ENCODE results near the gene BHLHE23. TPM values are rescaled to one million over a fixed set of nuclear protein-coding genes. Genes with fewer than 3 reads are reported as not detected.
"Not testable (repeated sequence)": the region's sequence is repeated elsewhere in the genome, so short reads cannot be mapped to it uniquely, and the experiment has no call there.

The BHLHE23 gene
- total RNA-seq, 1 experiment from 2014 or later: not detected

DNA sequence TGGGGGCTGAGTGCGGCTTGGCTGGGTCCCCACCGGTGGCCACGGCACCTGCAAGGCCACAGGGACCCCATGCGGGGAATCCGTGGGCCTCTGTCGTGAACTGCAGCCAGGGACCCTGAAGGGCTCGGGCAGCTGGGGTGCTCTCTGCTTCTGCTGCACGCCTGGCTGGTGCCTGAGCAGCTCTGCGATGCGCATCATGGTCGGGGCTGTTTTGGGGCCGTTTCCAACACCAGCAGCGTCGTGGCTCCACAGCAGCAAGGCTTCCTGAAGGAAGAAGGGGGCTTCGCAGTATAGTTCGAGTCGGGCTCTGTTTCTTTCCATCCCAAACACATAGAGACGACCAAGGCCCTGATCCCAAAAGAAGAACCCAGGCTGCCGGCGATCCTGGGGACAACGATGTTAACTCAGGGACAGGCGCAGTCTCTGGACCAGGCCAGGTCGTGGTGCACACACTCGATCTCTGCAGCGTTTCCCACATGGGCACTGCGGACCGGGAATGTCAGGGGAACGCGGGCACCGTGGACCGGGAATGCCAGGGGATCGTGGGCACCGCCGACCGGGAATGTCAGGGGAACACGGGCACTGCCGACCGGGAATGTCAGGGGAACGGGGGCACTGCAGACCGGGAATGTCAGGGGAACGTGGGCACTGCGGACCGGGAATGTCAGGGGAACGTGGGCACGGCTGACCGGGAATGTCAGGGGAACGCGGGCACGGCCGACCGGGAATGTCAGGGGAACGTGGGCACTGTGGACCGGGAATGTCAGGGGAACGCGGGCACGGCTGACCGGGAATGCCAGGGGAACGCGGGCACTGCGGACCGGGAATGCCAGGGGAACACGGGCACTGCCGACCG, 36.8 kb upstream of the BHLHE23 start:
- DNase-seq (ENCODE audit: low spot score): no peak

DNA sequence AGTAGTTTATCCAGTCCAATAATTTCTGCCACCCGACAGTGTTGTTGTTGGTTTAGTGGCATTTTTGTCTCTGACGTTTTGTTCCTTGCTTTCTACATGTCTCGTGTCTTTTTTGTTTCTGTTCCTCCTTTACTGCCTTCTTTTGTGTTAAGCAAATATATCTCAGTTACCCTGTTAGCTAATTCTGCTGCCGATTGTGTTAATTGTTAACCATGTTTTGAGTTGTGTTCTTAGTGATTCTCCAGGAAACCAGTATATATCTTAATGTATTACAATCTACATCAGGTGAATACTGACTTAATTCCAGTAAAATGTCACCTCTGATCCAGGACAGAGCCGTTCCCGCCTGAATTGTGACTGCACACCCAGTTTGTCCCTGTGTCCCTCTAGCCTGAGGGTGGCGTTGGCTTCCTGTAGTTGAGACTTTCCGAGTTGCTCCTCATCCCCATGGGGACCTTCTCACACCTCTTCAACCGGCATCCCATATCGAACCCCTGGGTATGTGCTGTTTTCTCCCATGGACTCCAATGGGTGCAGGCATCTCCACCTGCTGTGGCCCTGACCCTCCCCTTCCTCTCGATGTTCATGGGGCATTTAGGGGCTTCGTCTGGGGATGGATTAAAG, 35.8 kb upstream of the BHLHE23 start:
- no peak for DNase-seq (ENCODE audit: low spot score)

DNA sequence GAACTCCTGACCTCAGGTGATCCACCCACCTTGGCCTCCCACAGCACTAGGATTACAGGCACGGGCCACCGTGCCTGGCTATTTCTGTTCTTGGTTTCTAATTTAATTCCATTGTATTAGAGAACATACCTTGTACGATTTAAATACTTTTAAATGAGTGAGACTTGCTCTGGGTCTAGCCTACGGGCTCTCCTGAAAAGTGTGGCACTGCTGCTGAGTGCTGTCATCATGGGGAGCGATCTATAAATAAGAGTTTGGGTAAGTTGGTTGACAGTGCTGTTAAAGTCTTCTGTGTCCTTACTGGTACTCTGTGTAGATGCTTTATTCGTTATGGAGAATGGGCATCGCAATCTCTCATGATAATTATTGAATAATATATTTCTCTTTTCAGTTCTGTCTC, 35.0 kb upstream of the BHLHE23 start:
- DNase-seq (ENCODE audit: low spot score): no peak

DNA sequence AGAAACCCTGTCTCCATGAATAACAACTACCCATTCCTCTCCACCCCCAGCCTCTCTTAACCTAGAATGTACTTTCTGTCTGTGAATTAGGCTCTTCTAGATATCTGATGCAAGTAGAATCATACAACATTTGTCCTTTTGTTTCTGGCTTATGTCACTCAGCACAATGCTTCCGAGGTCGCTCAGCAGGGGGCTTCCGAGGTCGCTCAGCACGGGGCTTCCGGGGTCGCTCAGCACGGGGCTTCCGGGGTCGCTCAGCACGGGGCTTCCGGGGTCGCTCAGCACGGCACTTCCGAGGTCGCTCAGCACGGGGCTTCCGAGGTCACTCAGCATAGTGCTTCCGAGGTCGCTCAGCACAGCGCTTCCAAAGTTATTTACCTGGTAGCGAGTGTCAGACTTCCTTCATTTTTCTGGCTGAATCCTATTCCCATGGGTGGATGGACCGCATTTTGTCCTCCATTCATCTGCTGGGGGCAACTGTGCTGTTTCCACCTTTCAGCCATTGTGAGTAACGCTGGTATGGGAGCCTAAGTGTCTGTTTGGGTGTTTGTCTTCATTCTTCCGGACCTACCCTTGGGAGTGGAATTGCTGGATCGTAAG, 31.0 kb upstream of the BHLHE23 start:
- no peak for DNase-seq (ENCODE audit: low spot score)

DNA sequence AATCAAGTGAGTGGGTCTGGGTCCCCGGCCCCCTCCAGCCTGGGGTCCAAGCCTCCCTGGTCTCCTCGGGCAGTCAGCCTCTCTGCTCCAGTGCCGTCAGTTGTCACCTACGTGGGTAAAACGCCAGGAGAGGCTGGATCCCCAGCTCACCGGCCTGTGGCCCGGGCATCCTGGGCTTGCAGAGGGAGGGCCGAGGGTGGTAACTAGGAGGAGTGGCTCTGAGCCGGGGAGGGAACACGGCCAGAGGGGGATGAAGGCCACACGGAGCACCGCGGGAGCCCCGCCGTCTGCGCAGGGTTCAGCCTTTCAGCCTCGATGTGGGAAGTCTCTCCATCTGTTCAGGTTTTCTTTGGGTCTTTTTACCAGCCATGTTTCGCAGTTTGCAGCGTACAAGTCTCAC, 29.5 kb upstream of the BHLHE23 start:
- no peak for DNase-seq (ENCODE audit: low spot score)

DNA sequence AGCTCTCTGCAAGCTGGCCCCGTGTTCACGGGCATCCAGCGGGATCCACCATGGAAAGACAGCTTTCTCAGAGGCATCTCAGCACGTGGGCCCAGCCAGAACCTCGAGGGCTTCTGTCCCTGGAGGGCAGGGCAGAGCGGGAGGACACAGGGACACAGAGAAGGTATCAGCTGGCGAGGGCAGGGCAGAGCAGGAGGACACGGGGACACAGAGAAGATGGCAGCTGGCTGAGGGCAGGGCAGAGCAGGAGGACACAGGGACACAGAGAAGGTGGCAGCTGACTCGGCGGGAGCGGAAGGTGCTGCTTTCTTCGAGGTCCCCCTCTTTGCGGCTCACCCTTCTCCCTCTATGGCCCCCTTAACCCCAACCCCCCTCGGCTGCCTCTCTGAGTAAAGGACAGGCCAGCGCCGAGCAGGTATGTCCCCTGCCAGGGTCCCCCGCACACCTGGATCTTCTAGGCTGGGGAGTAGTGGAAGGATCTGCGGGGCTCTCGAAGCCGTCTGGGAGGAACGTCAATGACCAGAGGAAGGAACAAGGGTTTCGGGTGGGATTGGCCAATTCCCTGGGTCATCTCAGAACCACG, 28.9 kb upstream of the BHLHE23 start:
- DNase-seq (ENCODE audit: low spot score): no peak

DNA sequence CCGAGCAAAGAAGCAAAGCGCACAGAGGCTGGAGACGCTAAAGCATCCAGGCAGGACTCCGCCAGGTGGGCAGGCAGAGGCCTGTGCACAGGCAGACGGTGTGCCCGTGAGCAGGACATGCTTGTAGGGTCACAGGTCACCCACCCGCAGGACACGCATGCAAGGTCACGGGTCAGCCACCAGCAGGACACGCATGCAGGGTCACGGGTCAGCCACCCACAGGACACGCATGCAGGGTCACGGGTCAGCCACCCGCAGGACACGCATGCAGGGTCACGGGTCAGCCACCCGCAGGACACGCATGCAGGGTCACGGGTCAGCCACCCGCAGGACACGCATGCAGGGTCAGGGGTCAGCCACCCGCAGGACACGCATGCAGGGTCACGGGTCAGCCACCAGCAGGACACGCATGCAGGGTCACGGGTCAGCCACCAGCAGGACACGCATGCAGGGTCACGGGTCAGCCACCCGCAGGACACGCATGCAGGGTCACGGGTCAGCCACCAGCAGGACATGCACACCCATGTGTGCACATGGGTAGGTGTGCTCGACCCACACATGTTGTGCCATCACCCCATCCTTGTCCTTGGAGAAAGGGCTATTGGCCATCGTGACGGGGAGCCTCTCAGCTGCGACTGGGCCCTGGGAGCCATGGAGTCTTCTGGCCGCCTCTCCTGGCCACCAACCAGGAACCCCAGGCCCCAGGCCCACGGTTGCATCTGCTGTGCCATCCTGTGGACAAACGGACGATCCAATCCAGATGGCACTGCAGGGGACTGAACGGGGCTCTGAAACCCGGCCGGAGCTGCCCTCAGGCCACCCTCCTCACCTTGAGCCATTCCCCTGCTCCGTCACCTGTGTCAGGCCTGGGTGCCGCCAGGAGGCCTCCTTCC, 28.2 kb upstream of the BHLHE23 start:
- not testable (repeated sequence) for DNase-seq (ENCODE audit: low spot score)

DNA sequence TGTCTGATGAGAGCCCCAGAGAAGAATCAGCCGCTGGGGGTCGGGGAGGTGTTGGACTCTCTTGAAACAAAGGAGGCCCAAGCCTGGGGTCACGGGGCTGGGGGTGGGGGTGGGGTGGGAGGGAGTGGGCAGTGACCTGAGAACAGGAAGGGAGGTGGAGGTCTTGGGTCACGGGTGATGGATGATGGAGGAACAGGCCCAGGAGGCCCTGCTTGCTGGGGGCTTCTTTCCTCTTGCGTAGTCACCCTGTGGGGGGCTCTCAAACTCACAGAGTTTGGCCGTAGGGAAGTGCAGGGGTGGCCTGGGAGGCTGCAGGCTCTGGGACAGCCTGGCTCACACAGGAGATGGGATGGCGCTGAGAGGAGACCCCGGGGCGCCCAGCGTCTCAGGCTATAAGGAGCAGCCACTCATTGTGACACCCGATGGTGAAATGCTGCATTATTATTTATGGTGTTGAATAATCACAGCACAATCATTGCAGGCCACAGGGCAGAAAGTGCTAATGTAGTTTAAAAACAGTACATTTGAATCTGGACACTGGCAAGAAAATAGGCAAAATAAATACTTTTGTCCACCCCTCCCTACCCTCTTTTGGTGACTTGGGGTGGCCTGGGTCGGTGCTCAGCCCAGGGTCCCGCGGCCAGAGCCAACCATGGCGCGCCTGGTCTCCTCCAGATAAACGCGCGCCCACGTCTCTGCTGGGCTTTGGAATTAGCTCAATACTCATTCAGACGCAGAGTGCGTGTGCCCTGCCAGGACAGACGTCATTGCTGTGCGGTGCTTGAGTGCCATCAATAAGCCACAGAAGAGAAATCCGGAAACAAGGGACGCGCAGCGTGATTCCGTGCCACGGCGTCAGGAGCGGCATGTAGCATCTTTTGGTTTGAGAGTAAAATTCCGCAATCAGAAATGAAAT, 27.3 kb upstream of the BHLHE23 start:
- no peak for DNase-seq (ENCODE audit: low spot score)

DNA sequence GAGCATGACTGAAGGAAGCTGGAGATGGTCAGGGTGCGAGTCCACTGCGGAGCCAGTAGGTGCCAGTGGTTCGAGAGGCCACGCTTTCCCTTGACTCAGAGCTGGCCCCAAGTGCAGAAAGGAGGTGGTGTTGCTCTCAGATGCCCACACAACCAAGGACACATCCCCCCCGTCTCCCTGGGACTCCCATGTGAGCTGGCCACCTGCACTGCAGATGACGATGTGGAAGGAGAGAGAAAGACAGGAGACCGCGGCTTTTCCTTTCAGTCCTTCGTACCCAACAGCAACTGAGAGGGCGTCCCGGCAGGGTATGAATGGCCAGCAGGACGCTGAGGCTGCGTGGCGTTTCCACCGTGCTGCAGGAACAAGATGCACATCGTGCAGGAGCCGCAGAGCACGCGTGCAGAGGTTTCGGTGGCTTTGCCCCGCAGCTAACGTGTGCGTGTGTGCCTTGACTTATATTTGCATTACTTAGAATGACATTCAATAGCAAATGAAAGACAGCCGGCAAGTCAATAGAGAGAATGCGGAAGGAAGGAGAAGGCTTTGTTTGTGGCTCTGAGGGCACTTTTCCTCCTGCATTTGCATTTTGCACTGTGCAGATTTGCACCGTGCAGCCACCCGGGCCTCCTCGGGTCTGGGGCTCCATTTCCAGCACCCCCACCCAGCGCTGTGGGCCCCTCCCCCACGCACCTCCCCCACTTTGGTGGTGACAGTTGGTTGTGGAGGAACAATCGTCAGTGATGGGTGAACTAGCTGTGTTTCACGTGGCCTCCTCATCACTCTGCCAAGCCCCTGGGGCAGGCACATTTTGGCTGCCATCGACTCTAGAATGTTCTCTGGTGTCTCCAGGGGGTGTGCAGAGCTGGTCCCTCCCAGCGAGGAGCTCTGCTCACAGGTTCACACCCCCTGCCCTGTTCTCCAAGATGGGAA, 26.4 kb upstream of the BHLHE23 start:
- no peak for DNase-seq (ENCODE audit: low spot score)

DNA sequence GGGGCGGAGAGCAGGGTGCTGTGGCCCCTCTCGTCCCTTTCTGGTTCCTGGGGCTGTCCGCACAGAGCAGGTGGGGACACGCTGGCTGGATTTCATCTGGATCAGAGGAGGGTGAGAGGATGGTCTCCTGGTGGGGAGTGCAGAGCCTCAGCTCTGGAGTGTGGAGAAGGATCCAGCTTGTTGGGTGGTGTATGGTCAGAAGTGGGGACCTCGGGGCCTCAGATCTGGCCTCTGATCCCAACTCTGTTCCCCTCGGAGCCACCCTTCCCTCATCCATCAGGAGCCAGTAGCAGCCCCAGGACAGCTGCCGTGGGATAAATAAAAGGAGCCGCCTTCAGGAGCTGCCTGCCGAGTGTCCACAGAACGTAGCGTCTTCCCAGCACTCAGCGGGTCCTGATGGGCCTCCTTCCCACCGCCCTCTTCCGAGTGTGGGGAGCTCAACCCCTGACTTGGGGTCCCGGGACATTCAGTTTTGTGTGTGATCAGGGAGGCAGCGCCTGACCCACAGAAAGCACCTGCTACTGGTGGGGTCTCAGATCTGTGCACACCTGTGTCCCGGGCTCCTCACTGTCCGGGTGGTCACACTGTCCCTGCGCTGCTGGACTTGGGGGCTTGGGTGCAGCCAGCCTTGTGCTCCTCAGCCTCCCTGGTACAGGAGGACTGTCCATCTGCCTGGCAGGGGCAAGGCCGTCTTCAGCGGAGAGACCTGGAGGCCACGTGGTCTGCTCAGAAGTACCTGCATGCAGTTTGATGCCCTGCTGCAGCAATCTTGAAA, 25.4 kb upstream of the BHLHE23 start:
- no peak for DNase-seq (ENCODE audit: low spot score)

DNA sequence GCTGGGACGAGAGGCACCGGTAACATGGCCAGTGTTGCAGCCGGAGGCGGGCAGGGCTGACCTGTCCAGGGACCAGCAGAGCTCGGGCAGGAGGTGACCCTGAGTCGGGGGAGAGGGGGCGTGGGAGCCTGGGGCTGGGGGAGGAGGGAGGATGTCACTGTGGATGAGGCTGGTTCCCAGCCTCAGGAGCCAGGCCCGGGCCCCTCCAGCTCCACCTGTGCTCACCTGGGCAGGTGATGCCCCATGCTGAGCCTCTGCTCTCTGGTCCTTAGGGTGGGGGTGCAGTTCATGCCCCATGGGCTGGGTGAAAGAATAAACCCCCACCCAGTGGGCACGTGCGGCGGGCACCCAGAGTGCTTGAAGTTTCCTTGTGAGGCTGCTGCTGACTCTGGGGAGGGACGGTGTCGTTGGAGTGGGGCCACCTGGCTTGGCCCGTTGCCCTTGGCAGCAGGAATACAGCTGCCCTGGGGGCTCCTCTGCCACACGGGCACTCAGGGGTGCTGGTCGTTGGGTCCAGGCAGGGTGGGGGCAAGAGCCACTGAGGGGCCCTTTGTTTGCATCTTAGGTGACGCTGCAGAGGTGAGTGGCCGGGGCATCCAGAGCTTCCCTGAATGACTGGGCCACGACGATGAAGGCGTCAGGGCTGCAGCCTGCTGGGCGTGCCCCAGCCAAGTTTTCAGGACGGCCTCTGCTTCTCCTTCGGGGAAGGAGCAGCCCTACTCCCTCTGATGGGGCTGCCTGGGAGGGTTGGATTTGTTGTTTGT, 24.7 kb upstream of the BHLHE23 start:
- no peak for DNase-seq (ENCODE audit: low spot score)

DNA sequence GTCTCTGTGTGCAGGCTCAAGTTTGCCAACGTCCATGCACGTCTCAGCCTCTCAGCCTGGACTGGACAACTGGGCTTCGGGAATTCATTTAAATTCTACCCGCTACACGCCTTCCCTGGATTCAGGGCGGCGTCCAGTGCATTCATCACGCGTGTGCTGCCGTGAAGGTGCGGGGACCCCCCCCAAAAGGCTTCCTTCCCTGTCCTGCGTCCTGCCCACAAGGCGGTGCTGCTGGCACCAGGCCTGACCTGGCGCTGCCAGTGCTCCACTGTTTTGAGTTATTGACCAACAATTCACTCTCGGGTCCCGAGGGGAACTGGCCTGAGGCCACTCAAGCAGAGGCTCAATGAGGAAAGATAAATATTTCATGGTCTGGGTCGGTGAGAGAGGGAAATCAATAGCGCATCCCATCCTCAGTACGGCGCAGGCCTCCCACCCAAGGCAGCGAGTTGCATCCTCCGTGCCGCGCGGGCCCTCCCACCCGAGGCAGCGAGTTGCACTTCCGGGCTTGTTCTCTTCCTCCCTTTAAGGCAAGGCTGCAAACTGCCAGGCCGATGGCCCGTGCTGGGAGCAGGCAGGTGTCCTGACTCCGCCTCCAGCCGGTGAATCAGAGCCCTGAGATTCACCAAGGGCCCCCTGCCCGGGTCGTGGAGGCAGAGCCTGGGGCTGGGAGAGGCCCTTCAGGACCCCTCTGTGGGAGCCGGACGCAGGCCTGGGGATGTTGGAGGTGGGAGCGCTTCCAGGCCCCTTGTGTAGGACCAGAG, 22.8 kb upstream of the BHLHE23 start:
- no peak for DNase-seq (ENCODE audit: low spot score)

DNA sequence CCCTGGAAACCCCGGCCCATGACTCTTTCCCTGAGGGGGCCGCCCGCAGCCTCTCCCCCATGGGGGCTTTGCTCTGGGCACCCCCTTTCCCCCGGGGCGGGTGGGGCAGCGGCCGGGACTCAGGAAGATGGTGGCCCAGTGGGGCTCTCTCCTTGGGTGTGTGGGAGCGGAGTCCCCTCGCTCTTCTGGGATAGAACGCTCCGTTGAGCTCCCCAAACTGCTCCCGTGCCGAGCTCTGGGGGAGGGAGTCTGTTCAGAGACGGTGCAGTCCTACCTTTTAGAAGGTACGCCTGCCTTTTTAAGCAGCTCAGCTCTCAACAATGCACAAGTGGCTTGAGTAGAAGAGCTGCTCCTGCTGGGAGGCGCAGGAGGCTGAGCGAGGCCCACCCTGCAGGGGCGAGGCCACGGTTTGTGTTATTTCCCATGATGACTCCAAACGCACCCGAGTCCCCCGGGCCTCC, 21.7 kb upstream of the BHLHE23 start:
- no peak for DNase-seq (ENCODE audit: low spot score)

DNA sequence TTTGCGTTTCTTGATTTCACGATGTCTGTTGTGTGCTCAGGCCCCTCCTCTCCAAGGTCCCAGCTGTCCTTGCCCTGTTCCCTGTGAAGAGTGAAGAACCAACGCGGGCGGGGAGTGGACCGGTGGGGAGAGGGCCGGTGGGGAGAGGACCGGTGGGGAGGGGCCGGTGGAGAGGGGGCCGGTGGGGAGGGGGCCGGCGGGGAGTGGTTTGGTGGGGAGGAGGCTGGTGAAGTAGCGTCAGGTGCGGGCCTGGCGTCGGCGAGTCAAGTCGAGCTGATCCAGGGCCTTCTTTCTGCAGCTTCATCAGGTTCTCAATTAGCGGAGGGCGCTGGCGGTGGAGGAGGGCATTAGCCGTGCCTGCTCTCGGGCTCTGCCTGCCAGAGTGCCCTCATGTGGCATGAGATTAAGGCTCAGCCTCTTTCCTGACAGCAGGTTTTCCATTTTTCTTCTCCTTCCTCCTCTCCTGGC, 21.2 kb upstream of the BHLHE23 start:
- no peak for DNase-seq (ENCODE audit: low spot score)

DNA sequence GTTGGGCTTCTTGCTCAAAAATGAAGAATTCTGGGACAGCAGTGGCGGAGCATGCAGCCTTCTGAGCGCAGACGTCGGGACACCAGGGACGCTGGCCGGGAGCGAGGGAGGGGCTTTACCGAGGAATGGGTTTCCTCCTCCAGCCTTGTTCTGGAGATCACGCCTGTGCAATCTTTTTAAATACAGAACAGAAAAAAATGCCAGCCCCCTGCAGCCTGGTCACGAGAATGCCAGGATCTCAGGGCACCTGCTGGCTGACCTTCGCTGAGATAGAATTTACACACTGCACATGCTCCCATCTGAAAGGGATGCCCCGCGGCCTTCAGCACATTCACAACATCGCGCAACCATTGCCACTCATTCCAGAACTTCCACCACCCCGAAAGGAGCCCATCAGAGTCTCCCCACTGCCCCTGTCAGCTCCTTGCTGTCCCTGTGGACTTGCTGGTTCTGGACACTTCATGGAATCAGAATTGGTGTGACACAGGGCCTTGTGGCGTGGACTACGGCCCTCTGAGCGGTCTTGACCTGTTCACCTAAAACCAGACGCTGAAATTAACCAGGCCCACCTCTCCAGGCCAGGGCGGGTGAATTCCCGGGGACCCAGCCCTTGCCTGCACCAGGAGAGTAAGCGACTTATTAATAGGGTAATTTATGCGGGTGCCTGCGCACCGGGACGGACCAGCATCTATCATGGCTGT, 20.6 kb upstream of the BHLHE23 start:
- no peak for DNase-seq (ENCODE audit: low spot score)

DNA sequence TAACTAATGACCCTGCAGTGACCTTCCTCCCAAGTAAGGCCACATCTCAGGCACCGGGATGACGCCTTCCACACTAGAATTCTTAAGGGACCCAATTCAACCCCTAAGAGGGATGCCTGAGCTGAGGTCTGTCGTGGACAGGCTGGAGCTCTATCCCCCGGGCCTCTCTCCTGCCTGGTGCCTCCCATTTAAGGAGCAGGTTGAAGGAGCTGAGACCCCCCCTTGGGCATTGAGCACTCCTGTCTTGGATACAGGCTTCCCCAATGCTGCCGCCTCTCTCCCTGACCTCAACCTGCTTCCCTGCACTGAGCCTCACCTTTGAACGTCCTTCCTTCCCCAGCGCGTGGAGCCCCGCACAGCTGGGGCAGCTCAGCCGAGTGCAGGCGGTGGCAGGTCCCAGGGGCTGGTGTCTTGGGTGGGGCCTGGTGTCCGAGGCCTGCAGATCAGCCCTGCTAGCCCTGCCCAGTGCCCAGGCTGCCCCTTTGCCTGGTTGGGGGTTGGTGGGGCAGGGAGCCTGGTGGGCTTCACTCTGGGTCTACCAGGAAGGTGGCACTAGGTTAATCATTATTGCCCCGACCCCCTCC, 19.9 kb upstream of the BHLHE23 start:
- no peak for DNase-seq (ENCODE audit: low spot score)
